DOHH2 (cell line): Measurements from ENCODE around the gene ATP10B.

Experiments used
- H3F3A ChIP-seq: fragments of 200-600 bp; sonication (generic), shearing (Covaris generic); 2 replicates; pipeline ENCODE4 v1.6.0; 2016; ENCODE audit warnings: antibody characterized with exemption, mild to moderate bottlenecking; ENCODE audit not compliant: control insufficient read depth, insufficient read depth
- H3K27ac ChIP-seq: fragments of 200-600 bp; sonication (generic); 2 replicates; pipeline ENCODE4 v1.5.1; 2014; ENCODE audit warnings: low read depth, mild to moderate bottlenecking, low read length, moderate library complexity
- H3K27me3 ChIP-seq: fragments of 200-600 bp; sonication (generic); 2 replicates; pipeline ENCODE4 v1.6.1; 2014; ENCODE audit warnings: mild to moderate bottlenecking, low read length, mixed read lengths; ENCODE audit not compliant: control insufficient read depth
- H3K36me3 ChIP-seq: fragments of 200-600 bp; sonication (generic); 2 replicates; pipeline ENCODE4 v1.6.1; 2014; ENCODE audit warnings: mild to moderate bottlenecking, low read length, moderate library complexity, mixed read lengths; ENCODE audit not compliant: control insufficient read depth
- H3K4me1 ChIP-seq: fragments of 200-600 bp; sonication (generic); 2 replicates; pipeline ENCODE4 v1.6.1; 2014; ENCODE audit warnings: mild to moderate bottlenecking, low read length, mixed read lengths; ENCODE audit not compliant: control insufficient read depth
- H3K4me2 ChIP-seq: fragments of 200-600 bp; sonication (generic); 2 replicates; pipeline ENCODE4 v1.6.0; 2014; ENCODE audit warnings: mild to moderate bottlenecking, low read length, moderate library complexity
- H3K4me3 ChIP-seq: fragments of 200-600 bp; sonication (generic); 2 replicates; pipeline ENCODE4 v1.5.1; 2014; ENCODE audit warnings: mild to moderate bottlenecking, low read length, mixed read lengths
- H3K79me2 ChIP-seq: fragments of 200-600 bp; sonication (generic); 2 replicates; pipeline ENCODE4 v1.6.1; 2014; ENCODE audit warnings: mild to moderate bottlenecking, low read length, mixed read lengths; ENCODE audit not compliant: control insufficient read depth
- H3K9me2 ChIP-seq: fragments of 200-600 bp; sonication (generic); replicated peaks from 2 replicates; pipeline ENCODE4 v1.6.1; 2014; ENCODE audit warnings: mild to moderate bottlenecking, low read length, mixed read lengths; ENCODE audit not compliant: control insufficient read depth
- H3K9me3 ChIP-seq: fragments of 200-600 bp; sonication (generic); 2 replicates; pipeline ENCODE4 v1.6.1; 2014; ENCODE audit warnings: antibody characterized with exemption, low read length, mixed read lengths; ENCODE audit not compliant: control insufficient read depth, insufficient read depth
- H4K20me1 ChIP-seq: fragments of 200-600 bp; sonication (generic); 2 replicates; pipeline ENCODE4 v1.6.0; 2014; ENCODE audit warnings: low read depth, mild to moderate bottlenecking, antibody characterized with exemption, low read length, moderate library complexity; ENCODE audit not compliant: control insufficient read depth, insufficient read depth
- CTCF ChIP-seq: fragments of 200-600 bp; sonication (generic); IDR thresholded peaks from one replicate; pipeline ENCODE4 v1.5.1; 2014; ENCODE audit warnings: antibody characterized with exemption, mild to moderate bottlenecking, low read depth, low read length; ENCODE audit not compliant: poor library complexity, severe bottlenecking
- EZH2phosphoT487 ChIP-seq: fragments of 200-600 bp; sonication (generic); IDR thresholded peaks from 2 replicates; pipeline ENCODE4 v1.6.1; 2017; ENCODE audit warnings: borderline replicate concordance, mild to moderate bottlenecking, antibody characterized with exemption, low read length, moderate library complexity, mixed read lengths

Gene ATP10B

GRCh38 chr5:160674901-160675300, 177.1 kb downstream of the ATP10B start:
- Histone ChIP-seq H3K4me3 (no peak overlapping the region), H3F3A (no peaks in the 10 kb centered on the region), H3K9me2 (no peaks in the 10 kb centered on the region), H3K4me1 (no peaks in the 10 kb centered on the region), H3K4me2 (no peak overlapping the region), H3K27me3 (peaks cover 2% of the 10 kb centered on the region), H3K79me2 (no peaks in the 10 kb centered on the region), H3K27ac (no peak overlapping the region), H3K9me3 (no peaks in the 10 kb centered on the region), H4K20me1 (no peaks in the 10 kb centered on the region), H3K36me3 (no peaks in the 10 kb centered on the region)
- no peak for TF ChIP-seq CTCF
- TF ChIP-seq EZH2phosphoT487, result no peak

- Histone ChIP-seq H3K36me3 (no peaks in the 10 kb centered on the region), H3K79me2 (no peaks in the 10 kb centered on the region), H3K27ac (no peak overlapping the region), H3K9me2 (no peaks in the 10 kb centered on the region), H3K4me2 (no peak overlapping the region), H3F3A (no peaks in the 10 kb centered on the region), H3K4me1 (no peaks in the 10 kb centered on the region), H3K27me3 (peaks cover 2% of the 10 kb centered on the region; the same call in 1 of the 2 replicates), H4K20me1 (no peaks in the 10 kb centered on the region), H3K9me3 (no peaks in the 10 kb centered on the region), H3K4me3 (no peak overlapping the region)
- no peak for TF ChIP-seq EZH2phosphoT487
- TF ChIP-seq CTCF, result no peak
Observed at GRCh38 chr5:160672521-160672920, 179.5 kb downstream of the ATP10B start.

- H3K9me3 ChIP-seq, result no peaks in the 10 kb centered on the region
- no peak for TF ChIP-seq CTCF
- no peak for TF ChIP-seq EZH2phosphoT487
Observed at GRCh38 chr5:160668356-160668755, 183.7 kb downstream of the ATP10B start.

More at GRCh38 chr5:160668356-160668755, 183.7 kb downstream of the ATP10B start:
- Histone ChIP-seq H3F3A (no peaks in the 10 kb centered on the region), H3K9me2 (no peaks in the 10 kb centered on the region), H3K27me3 (no peaks in the 10 kb centered on the region; the same call in 1 of the 2 replicates), H3K36me3 (no peaks in the 10 kb centered on the region), H3K4me2 (no peak overlapping the region), H3K4me1 (peaks cover 3% of the 10 kb centered on the region; the same call in 1 of the 2 replicates), H3K4me3 (no peak overlapping the region), H4K20me1 (no peaks in the 10 kb centered on the region), H3K79me2 (no peaks in the 10 kb centered on the region), H3K27ac (no peak overlapping the region)
